Mesenchymal stem cell (in vitro differentiated cells and primary cell): Measurements from ENCODE around the gene UBE2G2.

Source experiments
- DNase-seq: peaks from one replicate; pipeline ENCODE4 v3.0.0-alpha.2; 2013
- H2AFZ ChIP-seq: one replicate; pipeline ENCODE4 v1.6.1; 2013; ENCODE audit warnings: low read depth, mild to moderate bottlenecking, control low read depth, inconsistent platforms, low read length, moderate library complexity
- H2AK5ac ChIP-seq: 2 replicates; pipeline ENCODE4 v1.6.1; 2013; ENCODE audit warnings: low read length, moderate library complexity, mild to moderate bottlenecking, inconsistent platforms; ENCODE audit not compliant: severe bottlenecking
- H2BK120ac ChIP-seq: one replicate; pipeline ENCODE4 v1.6.1; 2013; ENCODE audit warnings: low read depth, mild to moderate bottlenecking, inconsistent platforms, low read length, moderate library complexity
- H2BK12ac ChIP-seq, 2 experiments: one replicate each; pipeline ENCODE4 v1.6.1; 2013; ENCODE audit warnings: inconsistent platforms in 2 of 2, low read length in 2 of 2, mild to moderate bottlenecking in 2 of 2, moderate library complexity in 2 of 2, control low read depth in 1 of 2
- H2BK15ac ChIP-seq: one replicate; pipeline ENCODE4 v1.6.1; 2013; ENCODE audit warnings: mild to moderate bottlenecking, low read depth, inconsistent platforms; ENCODE audit not compliant: poor library complexity, severe bottlenecking
- H2BK5ac ChIP-seq: 2 replicates; pipeline ENCODE4 v1.6.1; 2013; ENCODE audit warnings: low read depth, mild to moderate bottlenecking, low read length, control low read depth, inconsistent platforms; ENCODE audit not compliant: poor library complexity, severe bottlenecking
- H3K14ac ChIP-seq, 2 experiments: one replicate each; pipeline ENCODE4 v1.6.1; 2013; ENCODE audit warnings: inconsistent platforms in 2 of 2, low read length in 2 of 2, control low read depth in 1 of 2, mild to moderate bottlenecking in 1 of 2, moderate library complexity in 1 of 2
- H3K18ac ChIP-seq, 2 experiments: one replicate each; pipeline ENCODE4 v1.6.1; 2013; ENCODE audit warnings: inconsistent platforms in 2 of 2, low read length in 2 of 2, control low read depth in 1 of 2, low read depth in 1 of 2, mild to moderate bottlenecking in 1 of 2
- H3K23ac ChIP-seq, 2 experiments: one replicate each; pipeline ENCODE4 v1.6.1; 2013; ENCODE audit warnings: inconsistent platforms in 2 of 2, low read length in 2 of 2, mild to moderate bottlenecking in 2 of 2, moderate library complexity in 2 of 2, control low read depth in 1 of 2
- H3K27ac ChIP-seq: 2 replicates; pipeline ENCODE4 v1.5.1; 2013; ENCODE audit warnings: mild to moderate bottlenecking, moderate library complexity, low read length, control low read depth, inconsistent platforms; ENCODE audit not compliant: poor library complexity, severe bottlenecking
- H3K27me3 ChIP-seq, 2 experiments: 2 replicates each; pipeline versions ENCODE4 v1.6.1 to v1.7.0; 2013; ENCODE audit warnings: low read length in 2 of 2, mild to moderate bottlenecking in 2 of 2, moderate library complexity in 2 of 2, control low read depth in 1 of 2, inconsistent platforms in 1 of 2; ENCODE audit not compliant: control insufficient read depth in 1 of 2, insufficient read depth in 1 of 2
- H3K36me3 ChIP-seq, 2 experiments: 2 replicates each; pipeline versions ENCODE4 v1.6.1 to v1.7.0; 2013; ENCODE audit warnings: low read length in 2 of 2, control low read depth in 1 of 2, inconsistent platforms in 1 of 2, low read depth in 1 of 2, mild to moderate bottlenecking in 1 of 2; ENCODE audit not compliant: insufficient read depth in 2 of 2, control insufficient read depth in 1 of 2
- H3K4ac ChIP-seq, 2 experiments: one replicate each; pipeline ENCODE4 v1.6.1; 2013; ENCODE audit warnings: inconsistent platforms in 2 of 2, low read length in 2 of 2, mild to moderate bottlenecking in 2 of 2, moderate library complexity in 2 of 2, control low read depth in 1 of 2, low read depth in 1 of 2
- H3K4me1 ChIP-seq: 2 replicates; pipeline ENCODE4 v1.6.1; 2013; ENCODE audit warnings: low read depth, low read length, control low read depth; ENCODE audit not compliant: control insufficient read depth, insufficient read depth
- H3K4me2 ChIP-seq: 2 replicates; pipeline ENCODE4 v1.6.1; 2013; ENCODE audit warnings: low read length, mild to moderate bottlenecking, inconsistent platforms; ENCODE audit not compliant: poor library complexity, severe bottlenecking
- H3K4me3 ChIP-seq, 2 experiments: 2 replicates each; pipeline versions ENCODE4 v1.5.1 to v1.7.0; 2013; ENCODE audit warnings: low read length in 2 of 2, mild to moderate bottlenecking in 2 of 2, control low read depth in 1 of 2, low read depth in 1 of 2; ENCODE audit not compliant: insufficient read depth in 1 of 2
- H3K79me1 ChIP-seq: replicated peaks from 2 replicates; pipeline ENCODE4 v1.6.1; 2013; ENCODE audit warnings: mild to moderate bottlenecking, control low read depth, low read length, inconsistent platforms; ENCODE audit not compliant: poor library complexity, severe bottlenecking
- H3K9ac ChIP-seq: 2 replicates; pipeline ENCODE4 v1.7.0; 2013; ENCODE audit warnings: mild to moderate bottlenecking, low read length, moderate library complexity
- H3K9me3 ChIP-seq: 2 replicates; pipeline ENCODE4 v1.7.0; 2013; ENCODE audit warnings: mild to moderate bottlenecking, low read length; ENCODE audit not compliant: control insufficient read depth
- H4K8ac ChIP-seq: one replicate; pipeline ENCODE4 v1.6.1; 2013; ENCODE audit warnings: inconsistent platforms, mild to moderate bottlenecking, low read length, moderate library complexity
- H4K91ac ChIP-seq: one replicate; pipeline ENCODE4 v1.6.1; 2013; ENCODE audit warnings: mild to moderate bottlenecking, low read length, inconsistent platforms
- WGBS: methylation state at CpG from one replicate; pipeline ENCODE4 v1.1.7; 2013; ENCODE audit warnings: mixed read lengths; 5-methylcytosine and 5-hydroxymethylcytosine counted together

Gene UBE2G2

GRCh38 chr21:44762221-44763049, 39.2 kb downstream of the UBE2G2 start:
- no peak overlapping the region for H2AFZ ChIP-seq
- H3K14ac ChIP-seq, result no peak overlapping the region
- peaks cover 27% of the 10 kb centered on the region for H3K4me1 ChIP-seq
- H3K23ac ChIP-seq, result no peak overlapping the region
- no peak overlapping the region for H4K91ac ChIP-seq
- no peak overlapping the region for H2BK120ac ChIP-seq
- no peak overlapping the region for H2BK15ac ChIP-seq
- H2BK12ac ChIP-seq, result no peak overlapping the region
- H3K9ac ChIP-seq, result no peak overlapping the region
- H3K4me3 ChIP-seq, result no peak overlapping the region
- H2AK5ac ChIP-seq, result no peak overlapping the region
- H3K9me3 ChIP-seq, result no peaks in the 10 kb centered on the region
- WGBS, result 92% methylated on average over 23 of the region's 24 CpGs
- no peak overlapping the region for H2BK5ac ChIP-seq
- no peak overlapping the region for H3K4ac ChIP-seq
- DNase-seq, result no peak
- H3K79me1 ChIP-seq, result no peaks in the 10 kb centered on the region
- H3K36me3 ChIP-seq, result peaks cover 0 to 9% of the 10 kb centered on the region in 2 experiments
- no peak overlapping the region for H3K4me2 ChIP-seq
- H3K27me3 ChIP-seq, result peaks cover 28 to 29% of the 10 kb centered on the region in 2 experiments
- H3K18ac ChIP-seq, result no peak overlapping the region
- H4K8ac ChIP-seq, result no peak overlapping the region
- no peak overlapping the region for H3K27ac ChIP-seq

GRCh38 chr21:44761747-44762208, 39.8 kb downstream of the UBE2G2 start:
- Histone ChIP-seq H3K9me3 (no peaks in the 10 kb centered on the region), H3K27ac (no peak overlapping the region), H2BK120ac (no peak overlapping the region), H3K79me1 (no peaks in the 10 kb centered on the region), H3K18ac (no peak overlapping the region), H3K23ac (no peak overlapping the region), H2BK15ac (no peak overlapping the region), H4K91ac (no peak overlapping the region), H3K4me2 (no peak overlapping the region), H3K4me3 (peak overlapping the region in 1 of 2 experiments; percentile 9), H3K9ac (no peak overlapping the region), H3K36me3 (peaks cover 0 to 5% of the 10 kb centered on the region in 2 experiments), H4K8ac (no peak overlapping the region), H2AK5ac (no peak overlapping the region), H2BK5ac (no peak overlapping the region), H3K14ac (no peak overlapping the region), H3K4me1 (peaks cover 23% of the 10 kb centered on the region), H3K27me3 (peaks cover 30 to 31% of the 10 kb centered on the region in 2 experiments), H2AFZ (no peak overlapping the region), H2BK12ac (no peak overlapping the region), H3K4ac (no peak overlapping the region)
- 90% methylated on average over 14 of the region's 14 CpGs for WGBS
- DNase-seq, result no peak

- H3K27me3 ChIP-seq, result peaks cover 30 to 31% of the 10 kb centered on the region in 2 experiments
- H3K36me3 ChIP-seq, result no peaks in the 10 kb centered on the region
- WGBS, result 77% methylated on average over 18 of the region's 21 CpGs
- DNase-seq, result no peak
- H3K23ac ChIP-seq, result no peak overlapping the region
- no peaks in the 10 kb centered on the region for H3K79me1 ChIP-seq
- H3K9me3 ChIP-seq, result peaks cover under 1% of the 10 kb centered on the region
- no peak overlapping the region for H2BK15ac ChIP-seq
- H3K4me1 ChIP-seq, result peaks cover 17% of the 10 kb centered on the region
- no peak overlapping the region for H2AK5ac ChIP-seq
- no peak overlapping the region for H3K27ac ChIP-seq
- H3K4me2 ChIP-seq, result no peak overlapping the region
- H4K91ac ChIP-seq, result no peak overlapping the region
- H3K4ac ChIP-seq, result no peak overlapping the region
- no peak overlapping the region for H2AFZ ChIP-seq
- no peak overlapping the region for H2BK120ac ChIP-seq
- H2BK12ac ChIP-seq, result no peak overlapping the region
- H3K18ac ChIP-seq, result no peak overlapping the region
- no peak overlapping the region for H3K9ac ChIP-seq
- H3K4me3 ChIP-seq, result peak overlapping the region in 1 of 2 experiments; percentile 9
- no peak overlapping the region for H4K8ac ChIP-seq
- H3K14ac ChIP-seq, result no peak overlapping the region
- no peak overlapping the region for H2BK5ac ChIP-seq
Observed at GRCh38 chr21:44761011-44761729, 40.5 kb downstream of the UBE2G2 start.

DNA sequence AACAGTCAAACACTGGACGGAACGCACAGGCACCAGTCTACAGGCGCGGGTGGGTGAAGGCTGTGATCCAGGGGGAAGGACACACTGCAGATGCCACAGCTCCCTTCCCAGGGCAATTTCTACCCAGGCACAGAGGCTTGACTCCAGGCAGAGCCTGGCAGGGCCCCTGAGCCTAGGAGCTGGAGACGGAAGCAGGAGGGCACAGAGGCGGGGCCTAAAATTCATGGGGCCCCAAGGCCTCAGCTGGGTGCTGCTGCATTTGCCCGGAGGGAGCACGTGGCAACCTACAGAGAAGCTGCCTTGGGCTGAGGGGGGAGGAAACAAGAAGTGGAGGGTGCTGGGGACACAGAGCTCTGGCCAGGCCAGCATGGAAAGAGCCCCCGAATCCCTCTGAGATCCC, 41.2 kb downstream of the UBE2G2 start:
- H4K8ac ChIP-seq, result no peak overlapping the region
- no peak overlapping the region for H3K4me2 ChIP-seq
- H3K23ac ChIP-seq, result no peak overlapping the region
- H3K79me1 ChIP-seq, result no peaks in the 10 kb centered on the region
- H3K27ac ChIP-seq, result no peak overlapping the region
- no peak for DNase-seq
- 82% methylated on average over 9 of the region's 9 CpGs for WGBS
- H3K9ac ChIP-seq, result no peak overlapping the region
- peaks cover 10% of the 10 kb centered on the region for H3K4me1 ChIP-seq
- H2BK15ac ChIP-seq, result no peak overlapping the region
- no peak overlapping the region for H2AK5ac ChIP-seq
- no peak overlapping the region for H2BK5ac ChIP-seq
- H3K4ac ChIP-seq, result no peak overlapping the region
- H4K91ac ChIP-seq, result no peak overlapping the region
- no peaks in the 10 kb centered on the region for H3K36me3 ChIP-seq
- H2BK120ac ChIP-seq, result no peak overlapping the region
- H2BK12ac ChIP-seq, result no peak overlapping the region
- peaks cover 6% of the 10 kb centered on the region for H3K9me3 ChIP-seq
- H3K4me3 ChIP-seq, result no peak overlapping the region
- H2AFZ ChIP-seq, result no peak overlapping the region
- peaks cover 30 to 31% of the 10 kb centered on the region in 2 experiments for H3K27me3 ChIP-seq
- H3K14ac ChIP-seq, result no peak overlapping the region
- H3K18ac ChIP-seq, result no peak overlapping the region
